Ureter (tissue), 1 donor: Measurements from ENCODE around the gene CPVL. TPM values are rescaled to one million over a fixed set of nuclear protein-coding genes. Genes with fewer than 3 reads are reported as not detected.

ENCODE experiments used
- DNase-seq: peaks from one replicate; pipeline ENCODE4 v3.0.0-alpha.2; 2020; ENCODE audit warnings: low spot score
- total RNA-seq: library from RNA; stranded (reverse); gene quantifications from one replicate; pipeline ENCODE4 v1.2.4, GENCODE V29; 2023
- donor health status: DM: yes; HTN: yes; CAD: no.

The CPVL gene
- total RNA-seq, 1 donor from 2014 or later = 15.6 TPM

GRCh38 chr7:29090836-29091601, 55.3 kb downstream of the CPVL start:
- DNase-seq = no peak

- no peak for DNase-seq
Observed at GRCh38 chr7:29090151-29090805, 56.1 kb downstream of the CPVL start.

DNA sequence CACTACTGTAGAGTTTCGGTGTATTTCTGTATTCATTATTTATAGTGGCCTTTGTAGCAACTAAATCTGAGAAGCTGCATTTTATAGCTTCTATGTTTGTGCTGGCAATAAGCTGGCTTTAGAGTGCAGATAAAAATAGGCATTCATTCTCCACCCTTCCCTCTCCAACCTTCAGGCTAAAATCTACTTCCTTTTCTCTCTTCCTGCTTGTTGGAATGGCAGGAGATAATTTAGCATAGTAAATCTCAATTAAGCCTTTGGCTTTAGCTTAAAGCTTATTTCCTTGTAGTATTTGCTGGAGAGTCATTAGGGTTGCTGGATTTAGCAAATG, 58.5 kb downstream of the CPVL start:
- DNase-seq = no peak

GRCh38 chr7:29086545-29086944, 59.8 kb downstream of the CPVL start:
- DNase-seq = no peak

DNA sequence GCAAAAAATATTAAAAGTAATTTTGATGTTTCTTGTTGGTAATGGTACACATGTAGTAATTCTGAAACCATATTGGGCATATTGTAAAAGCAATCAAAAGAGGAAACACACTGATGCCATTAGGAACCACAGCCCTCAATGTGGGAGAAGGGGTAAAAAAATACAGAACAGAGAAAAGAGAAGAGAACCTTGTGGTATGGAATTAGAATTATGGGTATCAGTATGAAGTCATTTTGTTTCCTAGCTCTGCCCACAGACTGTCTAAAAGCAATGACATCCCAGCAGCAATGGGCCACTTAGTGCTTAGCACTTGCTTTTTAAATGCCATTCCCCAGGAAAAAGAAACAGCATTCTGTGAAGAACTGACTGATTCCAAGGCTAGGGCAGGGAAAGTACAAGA, 61.5 kb downstream of the CPVL start:
- DNase-seq = no peak

DNA sequence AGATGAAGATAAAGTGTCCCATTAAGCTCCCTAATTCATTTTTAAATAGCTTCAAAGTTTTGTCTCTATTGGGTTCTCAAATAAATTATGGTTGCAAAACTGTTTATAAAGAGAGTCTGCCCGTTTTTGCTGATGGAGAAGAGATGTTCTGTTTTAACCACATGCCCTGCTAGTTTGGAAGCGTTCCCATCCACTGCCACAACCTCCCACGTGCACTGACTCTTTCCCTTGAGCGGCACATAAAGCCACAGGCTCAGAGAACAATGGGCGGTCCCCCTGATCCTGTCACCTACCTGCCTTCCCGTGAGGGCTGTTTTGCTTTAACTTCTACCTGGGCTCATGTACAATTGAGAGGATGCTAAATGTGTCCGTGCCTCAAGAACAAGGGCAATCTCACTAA, 65.5 kb downstream of the CPVL start:
- no peak for DNase-seq

DNA sequence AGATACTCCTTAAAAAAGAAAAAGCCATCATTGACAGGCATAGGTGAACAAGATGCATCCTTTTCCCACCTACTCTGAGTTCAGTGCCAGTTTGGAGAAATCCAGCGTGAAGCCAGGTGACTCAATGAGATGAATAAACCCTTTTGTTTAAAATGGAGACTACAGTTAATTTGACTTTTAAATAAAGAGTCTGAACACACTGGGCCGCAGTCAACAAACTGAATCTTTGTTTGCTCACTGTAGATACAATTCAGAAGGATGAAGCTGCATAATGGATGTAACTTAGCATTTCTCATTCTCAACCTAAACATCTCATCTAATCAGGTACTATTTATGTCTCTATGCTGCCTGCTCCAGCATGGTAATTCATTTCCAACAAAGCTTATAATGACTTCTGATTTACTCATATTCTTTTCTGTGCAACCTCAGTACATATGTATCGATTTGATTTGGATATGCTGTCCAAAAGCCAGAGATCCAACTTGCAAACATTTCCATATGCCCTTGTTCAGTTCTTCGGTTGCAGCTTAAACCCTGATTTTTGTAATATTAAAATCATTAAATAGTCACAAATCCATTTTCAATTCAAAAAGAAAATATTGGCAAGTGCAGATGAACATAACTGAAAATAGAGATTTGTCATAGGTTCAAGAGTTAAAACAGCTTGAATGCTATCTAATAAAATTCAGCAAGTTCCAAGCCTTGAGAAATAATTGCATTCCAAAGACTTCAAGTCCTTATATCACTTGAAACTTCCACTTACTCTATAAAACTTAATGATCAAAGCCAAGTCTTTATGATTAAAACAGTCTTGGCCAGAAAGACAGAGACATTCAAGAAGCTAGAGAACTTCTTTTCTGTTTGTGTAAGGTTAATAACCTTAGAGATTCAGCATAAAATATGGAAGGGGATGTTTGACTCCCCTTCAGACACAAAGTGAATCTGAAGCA, 67.8 kb downstream of the CPVL start:
- DNase-seq = no peak

- DNase-seq = no peak
Observed at GRCh38 chr7:29077854-29078253, 68.5 kb downstream of the CPVL start.

GRCh38 chr7:29077176-29077575, 69.2 kb downstream of the CPVL start:
- no peak for DNase-seq

GRCh38 chr7:29076631-29077030, 69.7 kb downstream of the CPVL start:
- DNase-seq = no peak

DNA sequence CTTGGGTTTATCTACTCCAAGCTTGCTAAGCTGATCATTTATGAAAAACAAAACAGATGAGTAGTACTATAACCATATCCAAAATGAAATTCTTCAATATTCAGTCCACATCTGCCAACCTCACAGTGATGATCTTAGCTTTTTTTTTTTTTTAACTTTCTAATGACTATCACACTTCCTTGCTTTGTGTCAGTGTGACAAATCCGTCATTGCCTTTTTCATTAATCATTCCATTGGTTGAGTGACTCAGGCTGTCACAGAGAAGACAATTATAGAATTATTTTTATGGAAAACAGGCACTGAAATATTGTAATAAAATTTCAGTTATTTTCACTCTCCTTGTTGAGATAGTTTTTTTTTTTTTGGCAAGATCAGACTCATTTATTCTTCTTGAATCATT, 70.7 kb downstream of the CPVL start:
- no peak for DNase-seq

DNA sequence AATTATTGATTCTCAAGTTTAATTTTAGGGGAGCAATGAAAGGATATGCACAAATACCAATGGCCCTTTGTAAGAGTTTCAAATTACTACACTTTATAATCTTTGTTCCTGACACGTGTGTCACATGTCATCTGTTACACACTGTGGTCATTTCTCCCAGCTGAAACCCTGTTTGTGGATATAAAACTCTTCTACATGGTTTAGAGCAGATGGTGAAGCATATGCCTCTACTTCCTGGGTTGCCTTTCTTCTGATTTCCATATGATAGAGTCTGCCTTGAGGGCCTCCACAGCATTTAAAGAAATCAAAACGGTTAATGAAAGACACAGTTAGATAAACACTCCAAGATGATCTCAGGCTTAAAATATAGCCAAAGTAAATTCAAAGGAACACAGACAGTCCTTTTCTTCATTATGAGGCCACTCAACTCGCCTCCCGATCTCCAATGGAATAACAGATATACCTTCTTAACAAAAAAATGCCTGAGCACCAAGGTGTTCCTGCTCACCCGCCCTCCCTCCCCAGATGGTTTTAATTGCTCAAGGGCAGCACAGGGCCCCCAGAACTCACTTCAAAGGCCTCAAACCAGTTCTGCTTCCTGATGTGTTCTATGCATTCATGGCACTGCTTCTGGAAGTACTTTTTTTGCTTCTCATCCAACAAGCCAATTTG, 75.0 kb downstream of the CPVL start:
- DNase-seq = no peak

- no peak for DNase-seq
Observed at GRCh38 chr7:29066641-29067040, 79.7 kb downstream of the CPVL start.

DNA sequence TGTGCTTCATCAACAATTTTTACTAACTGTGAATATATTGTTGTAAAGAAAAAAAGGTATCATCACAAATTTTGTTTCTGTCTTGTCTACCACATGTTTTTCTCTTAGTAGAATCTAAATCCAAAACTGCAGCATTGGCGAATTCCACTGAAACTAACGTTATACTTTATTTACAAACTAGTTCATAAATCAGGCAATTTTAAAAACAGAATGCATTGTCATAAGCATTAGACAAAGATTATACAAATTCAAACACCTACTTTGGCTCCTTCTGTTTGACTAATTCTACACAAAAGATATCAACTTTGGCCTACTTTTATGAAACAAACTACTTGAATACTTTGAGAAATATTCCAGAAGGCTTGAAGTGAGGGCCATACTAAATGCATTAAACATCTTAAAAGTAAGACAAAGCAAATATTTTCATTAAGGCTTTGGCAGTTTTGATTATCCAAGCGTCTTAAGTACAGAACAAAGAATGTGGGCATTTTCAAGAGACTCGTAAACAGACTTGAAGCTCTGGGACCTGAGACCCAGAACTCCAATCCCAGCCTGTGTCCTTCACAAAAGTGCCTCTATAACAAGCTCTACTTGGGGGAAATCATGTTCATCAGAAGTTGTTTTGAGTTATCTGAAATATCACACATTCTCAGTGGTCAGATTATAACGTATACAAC, 81.0 kb downstream of the CPVL start:
- no peak for DNase-seq

DNA sequence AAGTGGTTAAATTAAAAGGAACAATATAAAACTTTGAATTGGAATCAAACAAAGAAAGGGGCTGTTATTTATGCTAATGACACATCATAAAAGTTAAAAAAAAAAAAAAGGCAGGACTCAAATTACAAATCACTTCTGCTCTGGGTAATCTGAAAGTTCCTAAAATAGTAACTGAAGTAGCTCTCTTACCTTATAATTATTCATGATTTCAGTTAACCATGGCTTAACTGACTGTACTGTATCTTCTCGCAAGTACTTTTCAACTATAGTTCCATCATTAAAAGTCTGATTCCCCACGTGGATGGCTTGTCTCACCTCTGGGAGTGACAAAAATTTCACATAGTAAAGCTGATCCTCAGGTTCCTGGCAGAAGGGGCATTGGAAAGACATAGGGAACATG, 82.5 kb downstream of the CPVL start:
- DNase-seq = no peak

DNA sequence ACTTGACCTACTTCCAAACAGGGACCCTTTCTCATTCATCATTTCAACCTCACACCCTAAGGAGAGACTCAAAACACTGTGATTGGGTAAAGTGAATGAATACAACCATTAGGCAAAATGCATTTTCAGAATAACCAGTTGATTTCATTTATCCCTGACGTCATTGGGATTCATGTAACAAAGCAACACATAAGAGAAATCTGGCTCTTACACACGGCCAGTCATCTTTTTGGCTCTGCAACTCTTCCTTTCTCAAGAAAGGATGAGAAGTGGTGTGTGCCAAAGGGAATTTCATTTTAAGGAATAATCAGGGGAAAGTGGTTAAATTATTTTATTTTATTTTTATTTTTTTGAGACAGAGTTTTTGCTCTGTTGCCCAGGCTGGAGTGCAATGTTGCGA, 83.1 kb downstream of the CPVL start:
- DNase-seq = no peak

GRCh38 chr7:29053105-29053872, 93.0 kb downstream of the CPVL start:
- no peak for DNase-seq

GRCh38 chr7:29046978-29047377, 99.4 kb downstream of the CPVL start:
- no peak for DNase-seq

DNA sequence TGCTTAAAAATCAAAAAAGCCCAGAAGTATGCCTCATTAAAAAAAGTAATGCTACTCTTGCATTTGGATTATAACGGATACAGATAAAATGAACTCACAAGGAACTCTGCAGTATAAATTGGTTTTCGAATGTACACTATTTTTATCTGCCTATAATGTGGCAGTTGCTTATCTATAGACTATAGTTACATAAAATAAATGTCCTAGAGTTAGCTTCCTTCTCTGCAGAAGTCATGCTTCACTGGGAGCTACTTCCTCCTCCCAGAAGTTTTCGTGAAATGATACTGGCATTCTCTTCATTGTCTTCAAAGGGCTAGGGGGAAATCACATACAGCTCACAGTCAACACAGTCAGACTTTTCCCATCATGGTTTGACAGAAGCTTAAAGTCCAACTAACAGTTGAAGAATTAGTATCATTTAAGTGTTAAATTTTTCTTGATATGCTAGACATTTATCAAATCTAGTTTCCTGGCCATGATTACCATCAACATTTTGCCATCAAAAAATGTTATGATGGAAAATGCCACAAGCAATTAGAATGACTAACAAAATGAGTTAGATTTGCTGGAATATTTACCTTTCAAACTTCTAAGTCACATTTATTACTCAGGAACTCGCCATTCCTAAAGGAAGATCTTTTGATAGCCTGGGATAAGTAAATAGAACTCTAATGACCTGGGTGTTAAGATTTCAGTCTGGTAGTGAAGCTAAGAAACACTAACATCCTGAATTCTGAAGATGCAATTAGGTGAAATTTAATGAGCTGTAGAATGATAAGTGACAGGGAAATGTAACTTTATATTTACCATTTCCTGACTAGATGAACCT, 100.9 kb downstream of the CPVL start:
- DNase-seq = no peak

DNA sequence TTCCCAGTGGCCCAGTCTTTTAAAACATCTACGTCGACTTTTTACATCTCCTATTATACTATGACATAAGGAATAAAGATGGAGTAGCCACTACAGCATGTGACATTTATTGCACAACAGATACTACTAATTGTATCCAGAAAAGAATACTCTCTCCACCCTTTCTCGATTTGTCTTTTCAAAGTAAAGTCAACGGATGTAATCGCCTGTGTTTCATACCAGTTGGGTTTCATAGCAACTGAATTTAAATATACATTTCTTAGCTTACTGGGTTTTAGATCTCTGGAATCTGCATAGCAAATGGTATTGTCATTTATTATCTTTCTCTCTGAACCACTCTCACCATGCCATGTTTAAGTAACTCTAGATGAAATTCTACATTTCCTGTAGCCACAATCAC, 101.8 kb downstream of the CPVL start:
- DNase-seq = no peak
